Right ventricle myocardium superior (tissue), 1 donor: Measurements from ENCODE around the gene CLCN5. TPM values are rescaled to one million over a fixed set of nuclear protein-coding genes. Genes with fewer than 3 reads are reported as not detected.

Experiments
- ATAC-seq: fragments of 200-7000 bp; cut with Tn5 transposase; one replicate; pipeline ENCODE4 v1.9.1; 2020; ENCODE audit warnings: mild to moderate bottlenecking; ENCODE audit not compliant: poor library complexity
- DNase-seq: peaks from one replicate; pipeline ENCODE4 v3.0.0-alpha.2; 2020
- intact Hi-C: fragments of 100-400 bp; cut with DNase I; formaldehyde crosslinking; loops from one replicate; pipeline ENCODE4 v1.11.2; 2022
- total RNA-seq: library from RNA; stranded (reverse); fragmentation: NEBNext Ultra II Directional; extraction: Animal tissue kit (Norgen Biotek cat#: 25700); gene quantifications from one replicate; pipeline ENCODE4 v1.2.1, GENCODE V29; 2021
- donor health status: DM: no; HTN: yes; CAD: no; lungs with severe emphysema.

CLCN5 gene
- total RNA-seq, 1 donor from 2014 or later: 1.2 TPM

DNA sequence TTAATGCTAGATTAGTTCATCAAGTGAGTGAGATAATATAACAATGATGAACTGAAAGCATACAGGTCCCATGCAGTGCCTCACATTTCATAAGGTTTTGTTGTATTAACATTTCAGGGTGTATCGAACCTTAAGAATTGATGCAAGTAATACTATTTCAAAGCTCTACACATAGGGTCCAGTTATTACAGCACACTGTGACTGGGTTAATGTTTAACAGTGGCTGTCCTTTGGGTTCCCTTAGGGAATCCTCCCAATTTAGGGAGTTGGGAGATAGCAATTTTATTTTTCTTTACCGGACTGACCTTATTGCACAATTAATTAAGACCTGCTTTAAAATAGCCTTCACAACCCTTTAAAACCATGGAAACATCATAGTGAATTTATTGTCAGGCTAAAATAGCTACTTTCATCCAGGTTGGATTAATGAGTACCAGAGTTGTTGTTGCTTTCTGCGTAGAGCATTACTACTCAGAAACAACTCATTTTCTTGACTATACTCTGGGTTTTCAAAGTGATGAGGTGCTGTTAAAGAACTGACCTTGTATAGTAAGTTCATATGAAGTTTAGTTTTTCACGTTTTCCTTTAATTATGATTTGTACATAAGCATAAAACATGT is 144.0 kb downstream of the CLCN5 start:
- intact Hi-C loops: no loop called here
- DNase-seq: no peak

DNA sequence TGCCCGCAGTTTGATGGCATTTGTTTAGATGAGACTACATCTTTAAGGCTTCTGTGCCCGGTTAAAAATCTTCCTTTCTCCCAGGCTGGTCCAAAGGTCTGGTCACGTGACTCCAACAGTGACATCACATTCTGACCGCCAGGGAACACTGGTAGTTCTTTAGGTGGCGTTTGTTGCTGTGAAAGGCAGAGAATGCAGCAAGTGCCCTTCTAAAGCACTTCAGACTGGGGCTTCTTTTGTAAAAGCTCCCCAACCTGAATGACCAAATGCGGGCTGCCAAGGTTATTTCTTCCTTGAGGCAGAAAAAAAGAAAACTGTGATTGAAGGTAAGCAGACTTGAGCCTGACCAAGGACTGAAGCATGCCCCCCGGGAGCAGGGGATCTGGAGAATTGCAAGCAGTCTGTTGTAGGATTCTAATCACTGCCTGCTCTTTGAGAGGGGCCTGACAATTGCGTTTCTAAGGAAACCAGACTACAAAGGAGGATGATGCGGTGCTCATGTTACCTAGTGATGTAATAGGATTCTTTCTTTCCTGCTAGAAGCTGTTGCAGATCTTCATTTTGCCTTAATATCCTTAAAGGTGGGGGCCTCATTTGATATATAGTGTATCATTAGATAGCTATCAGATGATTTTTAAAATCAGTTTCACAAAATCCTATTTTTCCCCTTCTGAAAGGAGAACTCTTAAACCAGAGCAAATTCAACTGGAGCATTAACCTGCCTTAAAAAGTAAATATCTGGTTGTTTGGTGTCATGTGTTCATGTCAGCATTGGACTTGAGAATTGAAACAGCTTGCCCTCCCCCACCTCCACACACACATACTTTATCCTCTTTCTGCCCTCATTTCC is 145.3 kb downstream of the CLCN5 start:
- intact Hi-C loops: no loop called here
- ATAC-seq: no peak
- no peak for DNase-seq

More for the DNA sequence above, 144.0 kb downstream of the CLCN5 start:
- ATAC-seq: no peak

DNA sequence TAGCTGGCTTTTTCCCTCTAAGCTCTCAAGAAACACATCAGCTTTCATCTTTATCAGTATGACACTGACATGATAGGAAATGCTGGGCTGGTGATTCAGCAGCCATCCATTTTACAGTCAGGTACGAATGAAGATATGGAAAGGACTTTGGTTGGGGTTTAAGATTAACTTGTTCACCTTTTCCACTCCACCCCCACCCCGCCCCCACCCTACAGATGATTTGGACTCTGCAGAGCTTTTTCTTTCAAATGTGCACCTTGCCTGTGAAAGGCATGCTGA is 145.8 kb downstream of the CLCN5 start:
- ATAC-seq (no peak), DNase-seq (no peak)
- intact Hi-C loops: no loop called here

DNA sequence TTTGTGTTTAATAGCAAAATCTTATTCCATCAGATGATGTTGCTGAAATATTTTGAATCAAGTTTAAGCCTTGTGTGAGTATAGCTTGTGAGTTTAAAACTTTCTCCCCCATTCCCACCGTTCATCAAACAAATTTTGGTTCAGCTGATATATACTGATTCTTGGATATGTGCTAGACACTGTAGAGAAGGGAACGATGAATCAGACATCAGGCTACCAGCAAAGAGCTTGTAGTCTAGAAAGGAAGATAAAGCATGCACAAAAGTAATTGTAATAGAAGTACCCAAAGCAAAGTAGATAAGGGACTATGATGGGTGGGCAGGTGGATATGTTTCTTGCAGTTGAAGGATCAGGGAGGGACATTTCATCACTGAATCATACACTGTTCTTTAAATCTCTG is 146.5 kb downstream of the CLCN5 start:
- ATAC-seq: no peak

DNA sequence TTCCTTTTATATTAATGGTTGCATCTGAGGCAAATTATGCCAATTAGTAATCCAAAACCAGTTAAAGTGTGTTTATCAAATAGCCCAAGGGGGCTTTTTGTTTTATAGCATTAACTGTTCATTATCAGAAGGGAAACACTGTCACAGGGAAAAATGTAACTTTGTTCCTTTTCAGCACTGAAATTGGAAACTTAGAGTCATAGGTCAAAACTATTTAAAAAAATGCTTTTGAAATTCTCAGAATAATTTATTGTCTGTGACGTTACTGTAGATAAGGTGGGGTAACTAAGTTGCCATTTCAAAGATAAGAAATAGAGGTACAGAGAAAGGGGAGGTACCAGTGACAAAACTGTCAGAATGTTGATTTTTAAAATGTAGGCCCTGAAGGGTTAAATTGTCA is 149.1 kb downstream of the CLCN5 start:
- ATAC-seq: no peak
- DNase-seq: no peak
- intact Hi-C loops: no loop called here

More for the DNA sequence above, 146.5 kb downstream of the CLCN5 start:
- no peak for DNase-seq
- intact Hi-C loops: no loop called here

DNA sequence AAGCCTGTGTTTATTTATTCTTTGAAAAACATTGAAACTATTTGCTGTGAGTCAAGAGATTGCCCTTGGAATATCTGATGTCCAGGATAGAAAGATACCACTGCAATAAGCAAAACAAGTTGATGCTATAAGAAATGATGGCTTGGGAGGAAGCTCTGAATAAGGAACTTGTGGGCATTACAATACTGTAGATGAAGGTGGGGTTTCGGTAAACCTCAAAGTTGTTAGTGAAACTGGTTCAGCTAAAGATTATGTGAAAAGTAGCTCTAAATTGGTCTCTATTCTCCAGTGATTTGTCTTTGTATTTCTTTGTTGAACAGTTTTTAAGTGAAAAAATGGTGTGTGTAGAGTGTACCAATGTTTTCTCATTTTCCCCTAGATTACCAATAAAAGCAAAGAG is 149.7 kb downstream of the CLCN5 start:
- ATAC-seq (no peak), DNase-seq (no peak)
- intact Hi-C loops: no loop called here

DNA sequence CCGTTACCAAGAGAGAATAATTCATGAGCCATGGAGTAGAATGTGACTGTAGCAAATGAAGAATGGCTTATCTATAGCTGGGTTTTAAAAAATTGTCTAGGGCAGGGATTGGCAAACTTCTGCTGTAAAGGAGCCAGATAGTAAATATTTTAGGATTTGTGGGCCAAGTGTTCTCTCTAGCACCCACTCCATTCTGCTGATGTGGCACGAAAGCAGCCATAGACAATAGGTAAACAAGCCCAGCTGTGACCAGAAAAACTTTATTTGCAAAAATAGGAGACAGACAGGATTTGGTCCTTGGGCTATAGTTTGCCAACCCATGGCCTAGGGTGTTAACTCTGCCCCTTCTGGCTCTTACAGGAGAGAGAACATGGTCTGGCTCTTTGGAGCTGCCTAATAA is 151.2 kb downstream of the CLCN5 start:
- intact Hi-C loops: no loop called here
- no peak for ATAC-seq
- DNase-seq: no peak

DNA sequence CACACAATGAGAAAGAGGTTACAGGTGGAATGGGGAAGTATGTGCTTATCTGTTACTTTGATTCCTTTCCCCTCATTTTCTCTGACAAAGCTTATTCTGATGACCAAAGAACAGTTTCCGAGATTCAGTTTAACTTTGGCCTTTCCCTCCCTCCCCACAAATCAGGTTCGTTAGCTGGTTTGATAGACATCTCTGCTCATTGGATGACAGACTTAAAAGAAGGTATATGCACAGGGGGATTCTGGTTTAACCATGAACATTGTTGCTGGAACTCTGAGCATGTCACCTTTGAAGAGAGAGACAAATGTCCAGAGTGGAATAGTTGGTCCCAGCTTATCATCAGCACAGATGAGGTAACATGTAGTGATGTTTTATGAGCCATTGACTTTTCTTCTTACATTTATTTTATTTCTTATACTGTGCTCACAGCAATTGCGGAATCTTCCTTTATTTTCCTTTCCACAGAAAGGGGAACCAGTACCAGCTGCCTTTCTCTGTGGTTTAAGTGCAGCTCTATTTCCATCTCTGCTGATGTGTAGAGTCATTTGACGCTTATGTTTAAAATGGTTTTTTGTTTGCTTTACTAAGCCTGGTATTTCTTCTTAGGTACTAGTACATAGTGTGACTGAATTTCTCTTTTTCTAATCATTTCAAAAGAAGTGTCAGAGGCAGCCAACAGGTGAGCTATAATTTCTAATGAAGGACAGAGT is 153.4 kb downstream of the CLCN5 start:
- intact Hi-C loops: no loop called here
- ATAC-seq (no peak), DNase-seq (no peak)

DNA sequence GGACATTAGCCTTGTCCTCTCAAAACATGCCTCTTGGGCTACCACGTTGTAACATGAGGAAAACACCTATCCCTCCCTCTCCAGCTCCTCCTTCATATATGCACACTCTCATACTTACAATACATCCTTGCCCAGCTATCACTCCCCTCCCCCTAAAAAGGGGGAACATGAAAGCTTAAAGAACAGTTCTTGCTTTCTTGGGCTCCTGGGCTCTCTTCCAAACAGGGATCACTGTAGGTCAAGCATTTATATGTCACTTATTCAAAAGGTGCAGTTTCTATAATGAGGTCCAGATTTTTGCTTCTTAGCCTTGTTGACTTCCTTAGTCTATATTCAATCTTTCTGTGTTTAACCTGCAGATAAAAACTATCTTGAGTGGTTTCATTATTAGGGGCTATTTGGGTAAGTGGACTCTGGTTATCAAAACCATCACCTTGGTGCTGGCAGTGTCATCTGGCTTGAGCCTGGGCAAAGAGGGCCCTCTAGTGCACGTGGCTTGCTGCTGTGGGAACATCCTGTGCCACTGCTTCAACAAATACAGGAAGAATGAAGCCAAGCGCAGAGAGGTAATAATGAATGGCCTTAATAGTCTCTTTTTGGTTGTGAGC is 159.0 kb downstream of the CLCN5 start:
- intact Hi-C loops: loop anchor here (5.0 kb wide), 1 partner anchor 164 kb away; no protein-coding TSS in a partner anchor
- ATAC-seq: peak; percentile 80

DNA sequence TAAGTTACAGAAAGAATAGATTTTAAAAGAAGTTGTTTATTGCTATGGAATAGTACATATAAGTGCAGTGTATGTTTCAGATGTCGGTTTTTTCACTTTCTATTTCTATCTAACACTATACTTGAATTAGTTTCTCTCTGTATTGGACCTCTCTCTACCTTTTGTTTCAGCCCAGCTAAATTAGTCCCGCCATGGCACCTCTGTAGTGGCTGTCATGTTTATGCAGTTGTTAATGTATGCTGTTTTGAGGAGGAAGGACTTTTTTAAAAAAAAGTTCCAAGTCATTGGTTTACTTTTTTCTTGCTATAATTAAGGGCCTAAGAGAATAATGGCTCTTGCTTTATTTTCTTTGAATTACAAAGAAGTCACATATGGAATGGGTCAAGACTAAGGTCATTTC is 160.3 kb downstream of the CLCN5 start:
- no peak for ATAC-seq
- intact Hi-C loops: loop anchor here (5.0 kb wide), 1 partner anchor 165 kb away; no protein-coding TSS in a partner anchor
- no peak for DNase-seq

More for the DNA sequence above, 159.0 kb downstream of the CLCN5 start:
- peak; percentile 42 for DNase-seq

DNA sequence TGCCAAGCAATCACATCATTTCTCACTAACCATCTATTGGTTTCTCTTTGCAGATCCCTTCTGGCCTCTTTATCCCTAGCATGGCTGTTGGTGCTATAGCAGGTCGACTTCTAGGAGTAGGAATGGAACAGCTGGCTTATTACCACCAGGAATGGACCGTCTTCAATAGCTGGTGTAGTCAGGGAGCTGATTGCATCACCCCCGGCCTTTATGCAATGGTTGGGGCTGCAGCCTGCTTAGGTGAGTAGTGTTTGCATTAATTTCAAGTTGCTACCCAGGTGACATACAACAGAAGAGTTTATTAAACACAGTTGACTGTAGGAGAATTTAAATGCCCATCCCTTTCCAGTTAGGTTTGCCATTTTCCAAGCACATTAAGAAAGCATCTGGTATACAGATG is 166.2 kb downstream of the CLCN5 start:
- intact Hi-C loops: no loop called here
- ATAC-seq: no peak
- DNase-seq: no peak

DNA sequence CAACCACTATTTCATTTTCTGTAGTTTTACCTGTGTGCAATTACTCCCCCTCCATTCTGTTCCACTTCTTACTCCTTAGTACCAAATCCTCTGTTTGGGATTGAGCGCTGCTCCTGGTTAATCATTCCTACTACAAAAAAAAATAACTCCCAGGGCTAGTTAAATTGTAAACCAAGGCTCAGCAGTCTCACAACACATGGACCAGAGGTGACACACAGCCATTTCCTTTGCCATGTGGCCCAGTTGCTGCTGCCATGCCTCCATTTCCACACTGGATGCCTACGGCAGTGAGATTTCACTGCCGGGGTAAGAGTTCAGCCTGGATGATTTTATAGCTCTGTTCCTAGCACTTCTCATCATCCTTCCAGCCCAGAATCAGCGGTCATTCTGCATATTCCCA is 171.2 kb downstream of the CLCN5 start:
- ATAC-seq: no peak
- intact Hi-C loops: no loop called here
- no peak for DNase-seq

DNA sequence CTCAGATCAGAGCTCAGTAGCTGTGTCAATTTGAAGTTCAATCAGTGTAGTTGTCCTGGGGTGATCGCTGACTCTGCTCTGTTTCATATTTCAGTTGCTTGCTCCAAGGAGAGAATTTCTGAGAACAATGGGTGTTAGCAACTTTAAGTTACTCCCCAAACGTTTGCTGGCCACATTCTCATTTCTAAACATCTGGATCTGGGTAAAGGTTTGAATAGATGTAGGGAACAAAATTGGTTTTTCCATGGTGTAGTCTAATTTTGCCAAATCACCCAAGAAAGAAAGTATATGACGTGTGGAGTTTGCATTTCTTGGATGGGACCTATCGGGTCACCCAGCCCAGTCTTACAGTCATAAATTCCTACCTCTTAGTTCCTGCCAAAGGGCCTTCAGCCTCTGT is 174.7 kb downstream of the CLCN5 start:
- no peak for DNase-seq
- intact Hi-C loops: no loop called here
- ATAC-seq: no peak

DNA sequence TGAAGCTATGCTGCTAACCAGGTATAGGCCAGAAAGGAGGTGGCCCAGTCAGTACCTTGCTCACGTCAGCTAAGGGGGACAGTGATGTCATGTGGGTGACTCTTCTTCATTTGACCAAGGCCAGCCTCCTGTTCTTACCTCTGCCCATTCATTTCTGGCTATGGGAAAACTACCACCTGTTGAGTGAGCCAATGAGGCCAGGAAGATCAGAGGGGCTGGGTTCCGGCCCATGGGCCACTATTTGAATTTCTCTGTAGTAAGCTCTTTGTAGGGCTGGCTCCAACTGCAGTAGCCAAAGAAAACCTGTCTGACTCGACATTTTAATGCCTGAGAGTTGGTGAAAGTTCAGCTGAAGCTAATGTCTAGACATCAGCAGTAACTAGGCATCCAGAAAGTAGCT is 175.8 kb downstream of the CLCN5 start:
- ATAC-seq: no peak
- no peak for DNase-seq
- intact Hi-C loops: no loop called here

DNA sequence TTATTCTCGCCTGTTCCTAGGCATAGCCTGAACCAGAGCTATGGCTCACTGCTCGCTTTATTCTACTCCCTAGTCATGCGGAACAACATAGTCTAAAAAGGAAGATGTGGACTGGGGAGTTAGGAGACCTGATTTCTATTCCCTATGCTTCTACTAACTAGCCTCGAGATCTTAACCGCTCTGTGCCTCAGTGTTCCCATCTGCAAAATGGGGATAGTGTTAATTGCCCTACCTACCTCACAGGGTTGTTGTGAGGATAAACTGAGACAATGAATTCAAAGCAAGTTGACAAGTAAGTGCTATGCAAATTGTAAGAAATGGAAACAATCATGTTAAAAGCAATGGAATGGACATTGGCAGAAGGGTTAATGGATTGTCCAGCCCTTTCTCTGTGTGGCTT is 176.4 kb downstream of the CLCN5 start:
- ATAC-seq (no peak), DNase-seq (no peak)
- intact Hi-C loops: no loop called here

DNA sequence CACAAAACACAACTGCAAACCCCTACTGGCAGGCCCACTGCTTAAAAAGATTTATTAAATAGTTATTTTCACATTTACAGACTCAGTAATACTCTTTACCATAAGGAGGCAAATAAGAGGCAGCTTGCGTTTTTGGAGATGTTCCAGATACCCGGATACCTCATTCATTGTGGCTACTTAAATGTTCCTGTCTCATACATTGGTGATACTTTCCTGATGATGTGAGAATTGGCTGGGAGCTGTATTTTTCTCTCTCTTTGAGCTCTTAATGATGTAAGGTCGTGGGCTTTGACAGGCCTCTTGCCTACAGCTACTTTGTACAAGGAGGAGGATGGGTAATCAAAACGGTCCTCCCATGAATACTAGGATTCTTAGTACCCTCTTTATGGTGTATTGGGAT is 176.9 kb downstream of the CLCN5 start:
- no peak for DNase-seq
- intact Hi-C loops: no loop called here
- no peak for ATAC-seq

DNA sequence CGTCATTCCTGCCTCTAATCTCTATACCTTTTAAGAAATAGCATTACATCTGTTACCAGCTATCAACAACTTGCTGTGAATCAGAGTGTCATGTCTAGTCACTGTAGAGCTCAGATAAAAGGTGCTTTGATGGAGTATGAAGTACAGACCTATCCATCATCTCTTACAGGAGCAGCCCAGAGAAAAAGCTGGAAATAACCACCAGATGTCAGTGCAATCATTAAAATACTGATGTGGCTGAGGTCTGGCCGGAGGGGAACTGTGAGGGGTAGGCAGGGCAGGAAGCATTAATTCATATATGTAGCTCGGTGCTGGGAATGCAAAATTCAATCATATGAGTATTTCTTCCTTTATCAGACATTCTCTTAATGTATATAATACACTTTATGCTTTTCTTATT is 177.8 kb downstream of the CLCN5 start:
- intact Hi-C loops: no loop called here
- DNase-seq (no peak), ATAC-seq (no peak)

DNA sequence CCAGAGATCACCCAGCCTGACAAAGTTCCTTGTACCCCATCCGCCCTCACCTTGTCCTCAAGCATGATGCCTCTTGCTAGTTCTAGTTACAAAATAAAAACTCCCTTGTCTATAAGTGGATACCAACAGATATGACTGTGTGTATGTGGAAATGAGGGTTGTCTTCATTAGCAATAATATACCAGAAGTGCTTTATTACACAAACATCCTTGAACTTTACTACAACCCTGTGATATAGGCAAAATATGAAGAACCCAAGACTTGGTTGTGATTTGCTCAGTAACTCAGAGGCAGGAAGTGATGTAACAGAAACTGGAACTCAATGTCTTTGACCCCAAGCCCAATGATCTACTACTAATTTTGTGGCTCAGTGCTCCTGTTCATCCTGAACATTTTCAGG is 180.8 kb downstream of the CLCN5 start:
- intact Hi-C loops: no loop called here
- ATAC-seq: no peak

DNA sequence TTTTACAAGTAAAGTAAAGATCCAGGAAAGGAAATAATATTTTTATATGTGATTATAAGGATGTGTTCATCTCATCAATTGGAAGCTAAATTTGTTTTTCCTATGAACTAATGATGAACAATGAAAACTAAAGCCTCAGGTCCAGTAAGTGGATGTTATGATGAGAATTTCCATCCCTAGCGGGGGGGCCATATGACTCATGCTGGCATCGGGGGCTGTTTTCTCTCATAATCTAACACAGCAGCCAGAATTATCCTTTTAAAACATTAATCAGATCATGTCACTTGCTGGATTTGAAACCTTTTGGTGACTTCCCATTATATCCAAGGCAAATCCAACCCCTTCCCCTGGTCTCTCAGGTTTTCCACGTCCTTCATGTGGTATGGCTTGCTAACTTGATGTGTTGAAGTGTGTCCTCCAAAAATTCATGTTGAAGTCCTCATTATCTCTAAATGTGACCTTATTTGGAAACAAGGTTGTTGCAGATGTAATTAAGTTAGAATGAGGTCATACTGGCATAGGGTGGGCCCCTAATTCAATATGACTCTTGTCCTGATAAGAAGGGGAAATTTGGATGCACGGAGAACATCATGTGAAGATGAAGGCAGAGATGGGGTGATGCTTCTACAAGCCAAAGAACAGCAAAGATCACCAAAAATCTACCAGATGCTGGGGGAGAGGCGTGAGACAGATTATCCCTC is 181.6 kb downstream of the CLCN5 start:
- intact Hi-C loops: no loop called here
- DNase-seq (no peak), ATAC-seq (no peak)

More for the DNA sequence above, 180.8 kb downstream of the CLCN5 start:
- no peak for DNase-seq
